22Rv1 (cell line): ENCODE measurements around the gene KASH5.
"Not testable (repeated sequence)": the region's sequence is repeated elsewhere in the genome, so short reads cannot be mapped to it uniquely, and the experiment has no call there.

Experiments
- CTCF ChIP-seq: fragments of 450-650 bp; IDR thresholded peaks from 2 replicates; pipeline ENCODE4 v1.5.1; 2017; ENCODE audit warnings: mild to moderate bottlenecking
- ZFX ChIP-seq: fragments of 450-650 bp; IDR thresholded peaks from 2 replicates; pipeline ENCODE4 v1.6.1; 2017; ENCODE audit warnings: antibody characterized with exemption, borderline replicate concordance

GRCh38 chr19:49373174-49373573 lies 14.9 kb upstream of the KASH5 start:
- TF ChIP-seq CTCF, ZFX: not testable (repeated sequence)
